Type B pancreatic cell (in vitro differentiated cells): ENCODE measurements around the gene MCEMP1. TPM values are rescaled to one million over a fixed set of nuclear protein-coding genes. Genes with fewer than 3 reads are reported as not detected.

Experiments used
- DNase-seq: peaks from one replicate; pipeline ENCODE4 v3.0.0; 2021; ENCODE audit warnings: mixed read lengths; ENCODE audit not compliant: unreplicated experiment; ENCODE audit errors: extremely low spot score
- H3K27ac Mint-ChIP-seq: 2 replicates; pipeline ENCODE4 v1.8.0; 2021; ENCODE audit warnings: mild to moderate bottlenecking, mixed read lengths
- H3K27me3 Mint-ChIP-seq: 2 replicates; pipeline ENCODE4 v1.8.0; 2021; ENCODE audit warnings: mixed read lengths
- H3K36me3 Mint-ChIP-seq: 2 replicates; pipeline ENCODE4 v1.8.0; 2021; ENCODE audit warnings: mixed read lengths
- H3K4me1 Mint-ChIP-seq: one replicate; pipeline ENCODE4 v1.8.0; 2021; ENCODE audit warnings: mixed read lengths; ENCODE audit not compliant: unreplicated experiment
- H3K4me3 Mint-ChIP-seq: 2 replicates; pipeline ENCODE4 v1.8.0; 2021; ENCODE audit warnings: mild to moderate bottlenecking, mixed read lengths
- H3K9me3 Mint-ChIP-seq: 2 replicates; pipeline ENCODE4 v1.8.0; 2021; ENCODE audit warnings: mixed read lengths
- CTCF ChIP-seq: fragments of 200-600 bp; sonication (generic); conservative IDR thresholded peaks from 2 replicates; pipeline ENCODE4 v1.5.0; 2021; ENCODE audit warnings: antibody characterized with exemption, mild to moderate bottlenecking
- total RNA-seq: library from RNA; stranded (reverse); gene quantifications from 2 replicates; pipeline ENCODE4 v1.2.1, GENCODE V29; 2021; ENCODE audit warnings: low replicate concordance

The MCEMP1 gene
- total RNA-seq, 1 donor from 2014 or later: not detected

GRCh38 chr19:7645656-7646425 lies 31.0 kb upstream of the MCEMP1 start:
- H3K27me3 Mint-ChIP-seq: peaks cover 2% of the 10 kb centered on the region
- H3K36me3 Mint-ChIP-seq: no peaks in the 10 kb centered on the region
- no peak overlapping the region for H3K4me3 Mint-ChIP-seq
- TF ChIP-seq CTCF: no peak
- H3K9me3 Mint-ChIP-seq: no peaks in the 10 kb centered on the region
- no peaks in the 10 kb centered on the region for H3K4me1 Mint-ChIP-seq
- no peak for DNase-seq
- H3K27ac Mint-ChIP-seq: peak overlapping the region; percentile 70

- no peak for DNase-seq
- Mint-ChIP-seq H3K36me3 (no peaks in the 10 kb centered on the region), H3K27ac (no peak overlapping the region), H3K9me3 (no peaks in the 10 kb centered on the region), H3K27me3 (peaks cover 3% of the 10 kb centered on the region), H3K4me1 (no peaks in the 10 kb centered on the region), H3K4me3 (no peak overlapping the region)
- no peak for TF ChIP-seq CTCF
Measured at GRCh38 chr19:7646426-7646700, 30.5 kb upstream of the MCEMP1 start.

DNA sequence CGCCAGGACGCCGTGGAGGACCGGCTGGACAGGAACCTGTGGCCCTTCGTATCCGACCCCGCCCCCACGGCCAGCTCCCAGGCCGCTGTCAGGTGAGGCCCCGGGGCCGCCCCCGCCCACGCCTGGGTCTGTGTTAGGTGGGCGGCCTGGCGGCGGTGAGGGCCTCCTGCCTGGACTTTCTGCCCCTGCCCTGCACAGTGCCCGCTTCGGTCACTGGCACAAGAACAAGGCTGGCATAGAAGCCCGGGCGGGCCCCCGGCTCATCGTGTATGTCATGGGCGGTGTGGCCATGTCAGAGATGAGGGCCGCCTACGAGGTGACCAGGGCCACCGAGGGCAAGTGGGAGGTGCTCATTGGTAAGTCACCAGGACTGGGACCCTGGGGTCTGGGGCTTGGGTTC lies 29.7 kb upstream of the MCEMP1 start:
- Mint-ChIP-seq H3K27ac (no peak overlapping the region), H3K4me3 (no peak overlapping the region), H3K36me3 (no peaks in the 10 kb centered on the region), H3K9me3 (no peaks in the 10 kb centered on the region), H3K4me1 (peaks cover 3% of the 10 kb centered on the region), H3K27me3 (peaks cover 7% of the 10 kb centered on the region)
- no peak for TF ChIP-seq CTCF
- no peak for DNase-seq

DNA sequence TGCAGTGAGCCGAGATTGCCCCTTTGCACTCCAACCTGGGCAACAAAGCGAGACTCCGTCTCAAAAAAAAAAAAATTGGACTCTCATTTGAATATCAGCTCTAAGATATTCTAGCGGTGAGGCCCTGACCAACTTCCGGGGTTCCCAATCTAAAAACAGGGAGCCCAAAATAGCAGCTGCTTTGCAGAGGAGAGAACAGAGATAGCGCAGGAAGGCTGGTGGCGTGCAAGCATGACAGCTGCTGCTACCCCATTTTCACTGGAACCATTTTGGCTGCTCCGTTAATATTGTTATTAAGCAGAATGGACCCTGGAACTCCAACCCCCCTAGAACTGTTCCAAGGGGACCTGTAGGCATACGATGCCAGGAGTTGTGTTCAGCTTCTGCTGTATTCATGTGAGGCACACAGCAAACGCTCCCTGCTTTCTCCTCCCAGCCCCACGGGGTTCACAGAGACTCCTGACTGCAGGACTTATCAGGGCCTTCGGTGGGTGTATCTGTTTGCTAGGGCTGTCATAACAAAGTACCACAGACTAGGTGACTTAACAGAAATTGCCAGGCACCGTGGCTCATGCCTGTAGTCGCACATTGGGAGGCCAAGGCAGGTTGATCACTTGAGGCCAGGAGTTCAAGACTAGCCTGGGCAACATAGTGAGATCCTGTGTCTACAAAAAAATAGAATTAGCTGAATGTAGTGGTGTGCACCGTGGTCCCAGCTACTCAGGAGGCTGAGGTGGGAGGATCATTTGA lies 28.4 kb upstream of the MCEMP1 start:
- Mint-ChIP-seq H3K36me3 (no peaks in the 10 kb centered on the region), H3K4me3 (no peak overlapping the region), H3K27me3 (peaks cover 9% of the 10 kb centered on the region), H3K9me3 (no peaks in the 10 kb centered on the region), H3K4me1 (peaks cover 11% of the 10 kb centered on the region), H3K27ac (no peak overlapping the region)
- DNase-seq: no peak
- TF ChIP-seq CTCF: no peak

DNA sequence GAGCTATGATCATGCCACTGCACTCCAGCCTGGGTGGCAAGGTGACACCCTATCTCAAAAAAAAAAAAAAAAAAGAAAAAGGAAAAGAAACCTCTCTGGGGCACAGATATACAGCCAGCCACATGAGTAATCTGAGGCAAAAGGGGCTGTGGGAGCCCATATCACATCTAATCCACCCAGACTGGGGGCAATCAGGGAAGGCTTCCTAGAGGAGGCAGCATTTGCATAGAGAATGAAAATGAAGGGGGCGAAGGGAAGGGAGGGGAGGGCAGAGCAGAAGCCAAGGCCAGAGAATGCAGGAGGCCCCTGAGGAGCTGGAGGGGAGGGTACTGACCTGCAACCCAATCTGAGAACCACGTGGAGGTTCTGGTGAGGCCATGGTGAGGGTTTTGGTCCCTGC lies 26.7 kb upstream of the MCEMP1 start:
- no peak for TF ChIP-seq CTCF
- no peak overlapping the region for H3K27ac Mint-ChIP-seq
- no peak overlapping the region for H3K4me3 Mint-ChIP-seq
- H3K36me3 Mint-ChIP-seq: no peaks in the 10 kb centered on the region
- H3K9me3 Mint-ChIP-seq: no peaks in the 10 kb centered on the region
- H3K27me3 Mint-ChIP-seq: peaks cover 9% of the 10 kb centered on the region
- DNase-seq: no peak
- H3K4me1 Mint-ChIP-seq: peaks cover 14% of the 10 kb centered on the region
